Measurements from ENCODE around the gene KIDINS220. TPM values are rescaled to one million over a fixed set of nuclear protein-coding genes. Genes with fewer than 3 reads are reported as not detected.

The KIDINS220 gene
- polyA plus RNA-seq, 6 donors from 2014 or later: 9.2 to 28.3 (median 17.5) TPM

GRCh38 chr2:8862230-8862629 lies 24.8 kb upstream of the KIDINS220 start:
- Mint-ChIP-seq H3K4me1 (no peaks in the 10 kb centered on the region), H3K4me3 (no peak overlapping the region), H3K36me3 (no peaks in the 10 kb centered on the region), H3K27me3 (no peaks in the 10 kb centered on the region), H3K9me3 (no peaks in the 10 kb centered on the region), H3K27ac (peak overlapping the region in 1 of 6 donors; percentile 12)
- no peak for DNase-seq
- no peak for ATAC-seq (ENCODE audit: low read depth in 2 of 2)

GRCh38 chr2:8861797-8862196 lies 24.4 kb upstream of the KIDINS220 start:
- Mint-ChIP-seq H3K27me3 (no peaks in the 10 kb centered on the region), H3K4me3 (no peak overlapping the region), H3K9me3 (no peaks in the 10 kb centered on the region), H3K36me3 (no peaks in the 10 kb centered on the region), H3K4me1 (no peaks in the 10 kb centered on the region), H3K27ac (no peak overlapping the region)
- no peak for DNase-seq
- ATAC-seq (ENCODE audit: low read depth in 2 of 2): no peak

- no peaks in the 10 kb centered on the region for H3K4me1 Mint-ChIP-seq
- H3K4me3 Mint-ChIP-seq: no peak overlapping the region
- no peaks in the 10 kb centered on the region for H3K36me3 Mint-ChIP-seq
- H3K27ac Mint-ChIP-seq: no peak overlapping the region
- H3K9me3 Mint-ChIP-seq: no peaks in the 10 kb centered on the region
- H3K27me3 Mint-ChIP-seq: no peaks in the 10 kb centered on the region
- DNase-seq: no peak
- ATAC-seq (ENCODE audit: low read depth in 2 of 2): no peak
These were observed 22.8 kb upstream of the KIDINS220 start for GRCh38 chr2:8860239-8860638.

GRCh38 chr2:8858910-8859309 lies 21.5 kb upstream of the KIDINS220 start:
- ATAC-seq (ENCODE audit: low read depth in 2 of 2): no peak
- no peak overlapping the region for H3K27ac Mint-ChIP-seq
- H3K4me1 Mint-ChIP-seq: no peaks in the 10 kb centered on the region
- no peaks in the 10 kb centered on the region for H3K27me3 Mint-ChIP-seq
- no peak for DNase-seq
- no peak overlapping the region for H3K4me3 Mint-ChIP-seq
- H3K9me3 Mint-ChIP-seq: no peaks in the 10 kb centered on the region
- H3K36me3 Mint-ChIP-seq: no peaks in the 10 kb centered on the region

- ATAC-seq (ENCODE audit: low read depth in 2 of 2) (no peak), DNase-seq (no peak)
- H3K36me3 Mint-ChIP-seq: no peaks in the 10 kb centered on the region
- no peak overlapping the region for H3K27ac Mint-ChIP-seq
- H3K9me3 Mint-ChIP-seq: no peaks in the 10 kb centered on the region
- no peaks in the 10 kb centered on the region for H3K27me3 Mint-ChIP-seq
- no peaks in the 10 kb centered on the region for H3K4me1 Mint-ChIP-seq
- no peak overlapping the region for H3K4me3 Mint-ChIP-seq
These were observed 20.9 kb upstream of the KIDINS220 start for GRCh38 chr2:8858264-8858663.

GRCh38 chr2:8857709-8858108 lies 20.3 kb upstream of the KIDINS220 start:
- Mint-ChIP-seq H3K4me1 (no peaks in the 10 kb centered on the region), H3K27ac (no peak overlapping the region), H3K4me3 (no peak overlapping the region), H3K9me3 (no peaks in the 10 kb centered on the region), H3K27me3 (no peaks in the 10 kb centered on the region), H3K36me3 (no peaks in the 10 kb centered on the region)
- DNase-seq: no peak
- ATAC-seq (ENCODE audit: low read depth in 2 of 2): no peak

GRCh38 chr2:8856176-8856575 lies 18.8 kb upstream of the KIDINS220 start:
- Mint-ChIP-seq H3K36me3 (no peaks in the 10 kb centered on the region), H3K27me3 (no peaks in the 10 kb centered on the region), H3K9me3 (no peaks in the 10 kb centered on the region), H3K27ac (no peak overlapping the region), H3K4me1 (no peaks in the 10 kb centered on the region), H3K4me3 (no peak overlapping the region)
- no peak for ATAC-seq (ENCODE audit: low read depth in 2 of 2)
- DNase-seq: no peak

- DNase-seq: no peak
- Mint-ChIP-seq H3K36me3 (no peaks in the 10 kb centered on the region), H3K9me3 (no peaks in the 10 kb centered on the region), H3K4me3 (no peak overlapping the region), H3K27me3 (no peaks in the 10 kb centered on the region), H3K4me1 (no peaks in the 10 kb centered on the region), H3K27ac (no peak overlapping the region)
- no peak for ATAC-seq (ENCODE audit: low read depth in 2 of 2)
These were observed 17.6 kb upstream of the KIDINS220 start for GRCh38 chr2:8855010-8855409.

- ATAC-seq (ENCODE audit: low read depth in 2 of 2) (no peak), DNase-seq (no peak)
- Mint-ChIP-seq H3K27ac (no peak overlapping the region), H3K4me1 (no peaks in the 10 kb centered on the region), H3K27me3 (no peaks in the 10 kb centered on the region), H3K36me3 (no peaks in the 10 kb centered on the region), H3K4me3 (no peak overlapping the region), H3K9me3 (no peaks in the 10 kb centered on the region)
These were observed 16.0 kb upstream of the KIDINS220 start for GRCh38 chr2:8853426-8853825.

- Mint-ChIP-seq H3K4me1 (no peaks in the 10 kb centered on the region), H3K4me3 (no peak overlapping the region), H3K27me3 (peaks cover under 1 to 3% (median 2%) of the 10 kb centered on the region in 3 donors), H3K9me3 (no peaks in the 10 kb centered on the region), H3K36me3 (no peaks in the 10 kb centered on the region), H3K27ac (no peak overlapping the region)
- ATAC-seq (ENCODE audit: low read depth in 2 of 2) (no peak), DNase-seq (no peak)
These were observed 14.6 kb upstream of the KIDINS220 start for GRCh38 chr2:8851811-8852560.

- ATAC-seq (ENCODE audit: low read depth in 2 of 2) (no peak), DNase-seq (no peak)
- Mint-ChIP-seq H3K27me3 (peaks cover 9 to 12% (median 10%) of the 10 kb centered on the region in 3 donors), H3K4me1 (no peaks in the 10 kb centered on the region), H3K4me3 (no peak overlapping the region), H3K27ac (no peak overlapping the region), H3K9me3 (no peaks in the 10 kb centered on the region), H3K36me3 (no peaks in the 10 kb centered on the region)
These were observed 13.6 kb upstream of the KIDINS220 start for GRCh38 chr2:8850845-8851487.

- H3K36me3 Mint-ChIP-seq: no peaks in the 10 kb centered on the region
- no peaks in the 10 kb centered on the region for H3K9me3 Mint-ChIP-seq
- no peaks in the 10 kb centered on the region for H3K4me1 Mint-ChIP-seq
- H3K4me3 Mint-ChIP-seq: no peak overlapping the region
- no peak for ATAC-seq (ENCODE audit: low read depth in 2 of 2)
- no peak overlapping the region for H3K27ac Mint-ChIP-seq
- H3K27me3 Mint-ChIP-seq: peaks cover 14 to 29% (median 17%) of the 10 kb centered on the region in 3 donors
- DNase-seq: no peak
These were observed 11.9 kb upstream of the KIDINS220 start for GRCh38 chr2:8849327-8849726.

- H3K4me1 Mint-ChIP-seq: no peaks in the 10 kb centered on the region
- H3K27ac Mint-ChIP-seq: no peak overlapping the region
- DNase-seq: no peak
- no peaks in the 10 kb centered on the region for H3K9me3 Mint-ChIP-seq
- no peaks in the 10 kb centered on the region for H3K36me3 Mint-ChIP-seq
- H3K27me3 Mint-ChIP-seq: peaks cover 14 to 29% (median 17%) of the 10 kb centered on the region in 3 donors
- H3K4me3 Mint-ChIP-seq: no peak overlapping the region
- ATAC-seq (ENCODE audit: low read depth in 2 of 2): no peak
These were observed 11.1 kb upstream of the KIDINS220 start for GRCh38 chr2:8848328-8849100.

- H3K4me3 Mint-ChIP-seq: no peak overlapping the region
- peaks cover 14 to 29% (median 17%) of the 10 kb centered on the region in 3 donors for H3K27me3 Mint-ChIP-seq
- ATAC-seq (ENCODE audit: low read depth in 2 of 2): no peak
These were observed 10.0 kb upstream of the KIDINS220 start for GRCh38 chr2:8847400-8847799.

More at GRCh38 chr2:8847400-8847799, 10.0 kb upstream of the KIDINS220 start:
- H3K4me1 Mint-ChIP-seq: no peaks in the 10 kb centered on the region
- no peaks in the 10 kb centered on the region for H3K9me3 Mint-ChIP-seq
- H3K27ac Mint-ChIP-seq: no peak overlapping the region
- no peaks in the 10 kb centered on the region for H3K36me3 Mint-ChIP-seq
- no peak for DNase-seq
